Activated CD8-positive, alpha-beta memory T cell treated with anti-CD3 and anti-CD28 coated beads for 4 hours (primary cell): ENCODE results near the gene BGN.

Source experiments
- DNase-seq, 2 donors: peaks; one replicate each; pipeline ENCODE4 v3.0.0-alpha.2; 2020; ENCODE audit warnings: low read depth in 2 of 2

BGN gene

GRCh38 chrX:153494541-153495361 is at the start of gene BGN:
TSS of gene BGN (plus strand) at chrX:153494980. CDS start at chrX:153504632, 9,652 bp downstream.
- no peak for DNase-seq

- DNase-seq = no peak
Observed at GRCh38 chrX:153445106-153445855, 49.5 kb upstream of the BGN start.

GRCh38 chrX:153445856-153446635 is 48.7 kb upstream of the BGN start, which contains the start of gene TREX2:
TSS of gene TREX2 (minus strand) at chrX:153446056. CDS start at chrX:153445430, 626 bp downstream.
- DNase-seq = no peak

- no peak for DNase-seq
Observed at GRCh38 chrX:153446636-153446936, 48.2 kb upstream of the BGN start.

- DNase-seq = no peak
Observed at GRCh38 chrX:153446950-153447580, 47.7 kb upstream of the BGN start.

GRCh38 chrX:153447581-153447960 is 47.2 kb upstream of the BGN start:
- no peak for DNase-seq

- no peak for DNase-seq
Observed at GRCh38 chrX:153448556-153449367, 46.0 kb upstream of the BGN start.

- DNase-seq = no peak
Observed at GRCh38 chrX:153449368-153450113, 45.2 kb upstream of the BGN start.

- DNase-seq = no peak
Observed at GRCh38 chrX:153450114-153450948, 44.4 kb upstream of the BGN start.

- no peak for DNase-seq
Observed at GRCh38 chrX:153450949-153451277, 43.9 kb upstream of the BGN start.

- DNase-seq = no peak
Observed at GRCh38 chrX:153454901-153455550, 39.8 kb upstream of the BGN start.

GRCh38 chrX:153455571-153455970 is 39.2 kb upstream of the BGN start:
- DNase-seq = no peak

- DNase-seq = no peak
Observed at GRCh38 chrX:153456161-153456560, 38.6 kb upstream of the BGN start.

- DNase-seq = no peak
Observed at GRCh38 chrX:153456704-153457103, 38.1 kb upstream of the BGN start.

- DNase-seq = no peak
Observed at GRCh38 chrX:153457136-153457825, 37.5 kb upstream of the BGN start.

GRCh38 chrX:153457827-153458466 is 36.8 kb upstream of the BGN start:
- DNase-seq = no peak

- no peak for DNase-seq
Observed at GRCh38 chrX:153458476-153458875, 36.3 kb upstream of the BGN start.

- DNase-seq = no peak
Observed at GRCh38 chrX:153459986-153460385, 34.8 kb upstream of the BGN start.
